ENCODE measurements around the gene TMEM14B.
"Not testable (repeated sequence)": the region's sequence is repeated elsewhere in the genome, so short reads cannot be mapped to it uniquely, and the experiment has no call there.

The TMEM14B gene

DNA sequence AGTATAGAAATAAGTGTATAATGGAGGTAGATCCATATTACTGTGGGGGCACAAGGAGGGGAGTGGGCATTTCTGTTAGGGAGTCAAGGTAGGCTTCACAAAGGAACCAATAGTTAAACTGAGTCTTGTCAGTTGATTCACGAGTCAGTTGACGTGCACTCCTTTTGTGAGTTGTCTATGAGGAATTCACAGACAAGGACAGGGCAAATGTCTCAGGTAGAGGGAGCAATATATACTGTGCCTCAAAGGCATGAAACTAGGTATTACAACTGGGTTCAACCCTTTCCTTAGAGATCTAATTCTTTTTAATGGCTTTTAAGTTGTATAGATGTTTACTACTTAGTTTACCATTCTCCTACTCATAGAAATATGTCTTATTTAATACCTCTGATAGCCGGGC, 13.7 kb upstream of the TMEM14B start:
- no peak overlapping the region for H3K27ac ChIP-seq
- TF ChIP-seq, protein P1, sequence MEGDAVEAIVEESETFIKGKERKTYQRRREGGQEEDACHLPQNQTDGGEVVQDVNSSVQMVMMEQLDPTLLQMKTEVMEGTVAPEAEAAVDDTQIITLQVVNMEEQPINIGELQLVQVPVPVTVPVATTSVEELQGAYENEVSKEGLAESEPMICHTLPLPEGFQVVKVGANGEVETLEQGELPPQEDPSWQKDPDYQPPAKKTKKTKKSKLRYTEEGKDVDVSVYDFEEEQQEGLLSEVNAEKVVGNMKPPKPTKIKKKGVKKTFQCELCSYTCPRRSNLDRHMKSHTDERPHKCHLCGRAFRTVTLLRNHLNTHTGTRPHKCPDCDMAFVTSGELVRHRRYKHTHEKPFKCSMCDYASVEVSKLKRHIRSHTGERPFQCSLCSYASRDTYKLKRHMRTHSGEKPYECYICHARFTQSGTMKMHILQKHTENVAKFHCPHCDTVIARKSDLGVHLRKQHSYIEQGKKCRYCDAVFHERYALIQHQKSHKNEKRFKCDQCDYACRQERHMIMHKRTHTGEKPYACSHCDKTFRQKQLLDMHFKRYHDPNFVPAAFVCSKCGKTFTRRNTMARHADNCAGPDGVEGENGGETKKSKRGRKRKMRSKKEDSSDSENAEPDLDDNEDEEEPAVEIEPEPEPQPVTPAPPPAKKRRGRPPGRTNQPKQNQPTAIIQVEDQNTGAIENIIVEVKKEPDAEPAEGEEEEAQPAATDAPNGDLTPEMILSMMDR (conservative IDR thresholded peaks at IDR 0.05), result no peak

DNA sequence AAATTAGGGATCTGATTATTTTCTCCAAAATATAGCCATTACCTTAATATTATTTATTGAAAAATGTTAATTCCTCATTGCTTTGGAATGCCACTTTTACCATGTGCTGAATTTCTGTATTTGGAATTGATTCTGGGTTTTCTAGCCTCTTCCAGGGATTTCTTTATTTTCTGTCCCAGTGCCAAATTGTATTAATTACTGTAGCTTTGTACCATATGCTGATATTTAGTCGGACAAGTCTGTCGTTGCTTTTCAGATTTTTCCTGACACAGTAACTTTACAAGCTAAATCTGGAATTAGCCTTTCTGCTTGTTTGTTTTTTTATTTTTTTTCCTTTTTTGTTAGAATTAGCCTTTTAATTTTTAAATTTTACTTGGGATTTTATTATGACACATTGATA, 10.9 kb upstream of the TMEM14B start:
- TF ChIP-seq, protein P1 (conservative IDR thresholded peaks at IDR 0.05), result no peak
- no peak overlapping the region for H3K27ac ChIP-seq

DNA sequence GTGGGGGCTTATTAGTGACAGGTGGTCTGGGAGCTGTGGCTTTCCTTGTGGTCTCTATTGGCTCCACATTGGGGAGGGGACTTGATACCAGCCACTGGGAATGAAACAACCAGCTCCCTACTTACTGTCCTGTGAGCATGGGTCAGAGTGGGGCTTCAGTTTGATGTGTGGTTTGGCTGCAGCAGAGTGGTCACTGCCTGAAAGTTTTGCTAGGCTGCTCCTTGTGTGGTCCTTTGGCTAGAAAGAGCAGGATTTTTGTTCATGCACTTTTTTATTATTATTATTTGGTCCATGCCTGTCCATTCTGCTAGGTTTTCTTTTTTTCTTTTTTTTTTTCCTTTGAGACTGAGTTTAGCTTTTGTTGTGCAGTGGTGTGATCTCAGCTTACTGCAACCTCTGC, 7.5 kb upstream of the TMEM14B start:
- no peak overlapping the region for H3K27ac ChIP-seq
- TF ChIP-seq, protein P1 (conservative IDR thresholded peaks at IDR 0.05), result no peak

DNA sequence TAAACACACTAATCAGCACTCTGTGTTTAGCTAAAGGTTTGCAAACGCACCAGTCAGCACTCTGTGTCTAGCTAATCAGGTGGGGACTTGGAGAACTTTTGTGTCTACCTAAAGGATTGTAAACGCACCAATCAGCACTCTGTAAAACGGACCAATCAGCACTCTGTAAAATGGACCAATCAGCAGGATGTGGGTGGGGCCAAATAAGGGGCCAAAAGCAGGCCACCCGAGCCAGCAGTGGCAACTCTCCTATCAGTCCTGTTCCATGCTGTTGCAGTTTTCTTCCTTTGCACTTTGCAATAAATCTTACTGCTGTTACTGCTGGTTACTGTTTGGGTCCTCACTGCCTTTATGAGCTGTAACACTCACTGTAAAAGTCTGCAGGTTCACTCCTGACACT, 6.0 kb upstream of the TMEM14B start:
- H3K27ac ChIP-seq, result not testable (repeated sequence)

DNA sequence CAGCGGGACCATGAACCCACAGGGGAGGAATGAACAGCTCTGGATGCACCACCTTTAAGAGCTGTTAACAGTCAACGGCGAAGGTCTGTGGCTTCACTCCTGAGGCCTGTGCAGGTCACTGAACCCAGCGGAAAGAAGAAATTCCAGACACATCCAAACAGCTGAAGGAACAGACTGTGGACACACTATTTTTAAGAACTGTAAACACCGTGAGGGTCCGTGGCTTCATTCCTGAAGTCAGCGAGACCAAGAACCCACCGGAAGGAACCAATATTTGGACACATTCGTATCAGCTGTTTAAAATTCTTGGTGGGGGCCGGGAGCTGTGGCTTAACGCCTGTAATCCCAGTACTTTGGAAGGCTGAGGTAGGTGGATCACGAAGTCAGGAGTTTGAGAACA, 5.4 kb upstream of the TMEM14B start:
- no peak overlapping the region for H3K27ac ChIP-seq
- TF ChIP-seq, protein P1 (conservative IDR thresholded peaks at IDR 0.05), result no peak

DNA sequence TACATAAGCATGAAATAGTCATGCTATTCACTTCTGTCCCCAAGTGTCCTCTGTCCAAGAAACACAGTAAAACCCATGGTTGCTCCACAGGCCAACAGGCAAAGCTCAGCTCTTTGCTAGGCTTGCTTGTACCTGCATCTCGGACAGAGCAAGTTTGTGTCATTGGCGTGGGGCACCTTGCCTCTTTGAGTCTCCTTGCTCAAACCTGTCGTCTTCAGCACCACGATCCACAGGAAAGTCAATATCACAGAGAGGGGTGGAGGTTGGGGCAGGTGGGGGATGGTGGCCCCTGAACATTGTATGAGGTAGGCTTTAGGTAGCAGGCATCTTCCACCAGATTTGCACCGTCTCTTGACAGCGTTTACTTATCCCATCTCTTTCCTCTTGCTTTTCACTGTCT, 4.1 kb upstream of the TMEM14B start:
- TF ChIP-seq, protein P1 (conservative IDR thresholded peaks at IDR 0.05), result no peak
- no peak overlapping the region for H3K27ac ChIP-seq

DNA sequence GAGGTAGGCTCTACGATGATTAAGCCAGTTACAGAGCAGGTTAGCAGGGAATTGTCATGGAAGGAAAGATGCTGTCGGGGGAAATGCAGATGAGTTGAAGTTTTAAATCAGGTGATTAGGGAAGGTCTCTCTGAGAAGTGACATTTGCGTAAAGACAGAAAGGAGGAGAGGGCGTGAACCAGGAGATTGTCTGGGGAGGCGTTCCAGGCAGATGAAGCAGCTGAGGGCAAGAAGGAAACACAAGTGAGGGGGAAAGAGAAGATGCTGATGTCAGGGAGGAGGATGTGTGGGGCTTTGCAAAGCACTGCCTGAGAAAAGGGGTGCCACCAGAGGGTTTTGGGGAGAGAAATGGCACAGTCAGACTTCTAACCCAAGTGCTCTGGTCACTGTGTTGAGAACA, 2.5 kb upstream of the TMEM14B start:
- TF ChIP-seq, protein P1 (conservative IDR thresholded peaks at IDR 0.05), result no peak

DNA sequence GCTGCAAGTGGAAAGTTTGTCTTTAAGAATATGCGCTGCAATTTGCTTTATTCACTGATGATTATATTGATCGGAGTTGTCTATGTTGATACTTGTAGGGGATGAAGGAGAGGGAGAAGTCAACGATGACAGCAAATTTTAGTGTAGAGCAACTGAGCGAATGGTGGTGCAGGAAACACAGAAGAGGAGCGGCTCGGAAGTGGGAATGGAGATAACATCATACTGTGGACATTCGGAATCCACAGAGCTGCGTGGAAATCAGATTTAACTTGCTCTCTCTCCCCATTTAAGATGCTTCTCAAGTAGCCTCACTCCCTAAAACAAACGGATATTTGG, 722 bp upstream of the TMEM14B start:
- H3K27ac ChIP-seq, result peak overlapping the region; percentile 73
- TF ChIP-seq, protein P1 (conservative IDR thresholded peaks at IDR 0.05), result no peak

More for the DNA sequence above, 2.5 kb upstream of the TMEM14B start:
- no peak overlapping the region for H3K27ac ChIP-seq

Data from VCaP (cell line).